HEK293 (cell line): Measurements from ENCODE around the gene PCSK2.

Experiments
- CTCF ChIP-seq: fragments of 450-650 bp; formaldehyde crosslinking; IDR thresholded peaks from 2 replicates; pipeline ENCODE4 v1.5.1; 2016; ENCODE audit warnings: missing biosample characterization, missing genetic modification characterization
- GLI4 ChIP-seq: fragments of 450-650 bp; formaldehyde crosslinking; IDR thresholded peaks from 2 replicates; pipeline ENCODE4 v1.5.1; 2016; ENCODE audit warnings: missing biosample characterization, missing genetic modification characterization
- IKZF3 ChIP-seq: fragments of 450-650 bp; IDR thresholded peaks from 2 replicates; pipeline ENCODE4 v1.5.0; 2018; ENCODE audit warnings: missing biosample characterization, mild to moderate bottlenecking, missing genetic modification characterization, moderate library complexity
- RBAK ChIP-seq: fragments of 450-650 bp; formaldehyde crosslinking; IDR thresholded peaks from 2 replicates; pipeline ENCODE4 v1.5.1; 2016; ENCODE audit warnings: missing biosample characterization, missing genetic modification characterization
- ZBTB1 ChIP-seq: fragments of 450-650 bp; formaldehyde crosslinking; IDR thresholded peaks from 2 replicates; pipeline ENCODE4 v1.5.1; 2016; ENCODE audit warnings: missing biosample characterization, missing genetic modification characterization
- ZNF148 ChIP-seq: fragments of 450-650 bp; formaldehyde crosslinking; IDR thresholded peaks from 2 replicates; pipeline ENCODE4 v1.5.0; 2017; ENCODE audit warnings: missing biosample characterization, missing genetic modification characterization, borderline replicate concordance
- ZNF510 ChIP-seq: fragments of 450-650 bp; formaldehyde crosslinking; IDR thresholded peaks from 2 replicates; pipeline ENCODE4 v1.5.1; 2018; ENCODE audit warnings: mild to moderate bottlenecking, missing genetic modification characterization, missing biosample characterization; ENCODE audit not compliant: insufficient replicate concordance
- ZNF558 ChIP-seq: fragments of 450-650 bp; formaldehyde crosslinking; IDR thresholded peaks from 2 replicates; pipeline ENCODE4 v1.5.1; 2016; ENCODE audit warnings: missing biosample characterization, missing genetic modification characterization
- ZNF677 ChIP-seq: fragments of 450-650 bp; IDR thresholded peaks from 2 replicates; pipeline ENCODE4 v1.5.0; 2018; ENCODE audit warnings: missing biosample characterization, mild to moderate bottlenecking, missing genetic modification characterization, moderate library complexity
- TF ChIP-seq, protein P1 (sequence below): fragments of 450-650 bp; formaldehyde crosslinking; IDR thresholded peaks from 2 replicates; pipeline ENCODE4 v1.5.1; 2016; ENCODE audit warnings: missing biosample characterization, missing genetic modification characterization
- TF ChIP-seq, protein P2 (sequence below): IDR thresholded peaks from 2 replicates; pipeline ENCODE4 v1.6.1; 2011; ENCODE audit warnings: mild to moderate bottlenecking, low read depth, low read length, borderline replicate concordance
- TF ChIP-seq, protein P3 (sequence below): fragments of 450-650 bp; formaldehyde crosslinking; IDR thresholded peaks from 2 replicates; pipeline ENCODE4 v1.5.1; 2016; ENCODE audit warnings: missing biosample characterization, missing genetic modification characterization
- TF ChIP-seq, protein P4 (sequence below): fragments of 450-650 bp; formaldehyde crosslinking; IDR thresholded peaks from 2 replicates; pipeline ENCODE4 v1.5.1; 2016; ENCODE audit warnings: missing biosample characterization, missing genetic modification characterization

- TF ChIP-seq CTCF (no peak), ZNF148 (tag by site-specific recombination) (no peak), GLI4 (tag by site-specific recombination) (no peak), ZNF558 (tag by site-specific recombination) (no peak), ZNF510 (tag by site-specific recombination) (no peak), RBAK (no peak), IKZF3 (tag by site-specific recombination) (no peak), ZBTB1 (tag by site-specific recombination) (no peak), ZNF677 (tag by site-specific recombination) (no peak)
- TF ChIP-seq, protein P1, sequence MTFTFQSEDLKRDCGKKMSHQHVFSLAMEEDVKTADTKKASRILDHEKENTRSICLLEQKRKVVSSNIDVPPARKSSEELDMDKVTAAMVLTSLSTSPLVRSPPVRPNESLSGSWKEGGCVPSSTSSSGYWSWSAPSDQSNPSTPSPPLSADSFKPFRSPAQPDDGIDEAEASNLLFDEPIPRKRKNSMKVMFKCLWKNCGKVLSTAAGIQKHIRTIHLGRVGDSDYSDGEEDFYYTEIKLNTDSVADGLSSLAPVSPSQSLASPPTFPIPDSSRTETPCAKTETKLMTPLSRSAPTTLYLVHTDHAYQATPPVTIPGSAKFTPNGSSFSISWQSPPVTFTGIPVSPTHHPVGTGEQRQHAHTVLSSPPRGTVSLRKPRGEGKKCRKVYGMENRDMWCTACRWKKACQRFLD (tag by site-specific recombination): no peak
- TF ChIP-seq, protein P2, sequence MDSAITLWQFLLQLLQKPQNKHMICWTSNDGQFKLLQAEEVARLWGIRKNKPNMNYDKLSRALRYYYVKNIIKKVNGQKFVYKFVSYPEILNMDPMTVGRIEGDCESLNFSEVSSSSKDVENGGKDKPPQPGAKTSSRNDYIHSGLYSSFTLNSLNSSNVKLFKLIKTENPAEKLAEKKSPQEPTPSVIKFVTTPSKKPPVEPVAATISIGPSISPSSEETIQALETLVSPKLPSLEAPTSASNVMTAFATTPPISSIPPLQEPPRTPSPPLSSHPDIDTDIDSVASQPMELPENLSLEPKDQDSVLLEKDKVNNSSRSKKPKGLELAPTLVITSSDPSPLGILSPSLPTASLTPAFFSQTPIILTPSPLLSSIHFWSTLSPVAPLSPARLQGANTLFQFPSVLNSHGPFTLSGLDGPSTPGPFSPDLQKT: no peak
- TF ChIP-seq, protein P3, sequence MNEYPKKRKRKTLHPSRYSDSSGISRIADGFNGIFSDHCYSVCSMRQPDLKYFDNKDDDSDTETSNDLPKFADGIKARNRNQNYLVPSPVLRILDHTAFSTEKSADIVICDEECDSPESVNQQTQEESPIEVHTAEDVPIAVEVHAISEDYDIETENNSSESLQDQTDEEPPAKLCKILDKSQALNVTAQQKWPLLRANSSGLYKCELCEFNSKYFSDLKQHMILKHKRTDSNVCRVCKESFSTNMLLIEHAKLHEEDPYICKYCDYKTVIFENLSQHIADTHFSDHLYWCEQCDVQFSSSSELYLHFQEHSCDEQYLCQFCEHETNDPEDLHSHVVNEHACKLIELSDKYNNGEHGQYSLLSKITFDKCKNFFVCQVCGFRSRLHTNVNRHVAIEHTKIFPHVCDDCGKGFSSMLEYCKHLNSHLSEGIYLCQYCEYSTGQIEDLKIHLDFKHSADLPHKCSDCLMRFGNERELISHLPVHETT (tag by site-specific recombination): no peak
- TF ChIP-seq, protein P4, sequence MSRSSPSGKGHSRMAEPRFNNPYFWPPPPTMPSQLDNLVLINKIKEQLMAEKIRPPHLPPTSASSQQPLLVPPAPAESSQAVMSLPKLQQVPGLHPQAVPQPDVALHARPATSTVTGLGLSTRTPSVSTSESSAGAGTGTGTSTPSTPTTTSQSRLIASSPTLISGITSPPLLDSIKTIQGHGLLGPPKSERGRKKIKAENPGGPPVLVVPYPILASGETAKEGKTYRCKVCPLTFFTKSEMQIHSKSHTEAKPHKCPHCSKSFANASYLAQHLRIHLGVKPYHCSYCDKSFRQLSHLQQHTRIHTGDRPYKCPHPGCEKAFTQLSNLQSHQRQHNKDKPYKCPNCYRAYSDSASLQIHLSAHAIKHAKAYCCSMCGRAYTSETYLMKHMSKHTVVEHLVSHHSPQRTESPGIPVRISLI (tag by site-specific recombination): no peak
Measured at GRCh38 chr20:17248224-17248623, 21.4 kb downstream of the PCSK2 start.
